SU-DHL-6 (cell line): ENCODE data around the gene GRIK5.

ENCODE experiments used
- EZH2phosphoT487 ChIP-seq: fragments of 200-600 bp; sonication (generic), shearing (Covaris generic); conservative IDR thresholded peaks from 2 replicates; pipeline ENCODE4 v1.6.1; 2018; ENCODE audit warnings: mild to moderate bottlenecking, antibody characterized with exemption, low read length, moderate library complexity, mixed read lengths
- TF ChIP-seq, protein P1 (sequence below): fragments of 200-600 bp; sonication (generic); IDR thresholded peaks from one replicate; pipeline ENCODE4 v1.5.1; 2017; ENCODE audit warnings: antibody characterized with exemption, mild to moderate bottlenecking, low read length, moderate library complexity; ENCODE audit not compliant: insufficient read depth, poor library complexity, severe bottlenecking

- TF ChIP-seq, protein P1, sequence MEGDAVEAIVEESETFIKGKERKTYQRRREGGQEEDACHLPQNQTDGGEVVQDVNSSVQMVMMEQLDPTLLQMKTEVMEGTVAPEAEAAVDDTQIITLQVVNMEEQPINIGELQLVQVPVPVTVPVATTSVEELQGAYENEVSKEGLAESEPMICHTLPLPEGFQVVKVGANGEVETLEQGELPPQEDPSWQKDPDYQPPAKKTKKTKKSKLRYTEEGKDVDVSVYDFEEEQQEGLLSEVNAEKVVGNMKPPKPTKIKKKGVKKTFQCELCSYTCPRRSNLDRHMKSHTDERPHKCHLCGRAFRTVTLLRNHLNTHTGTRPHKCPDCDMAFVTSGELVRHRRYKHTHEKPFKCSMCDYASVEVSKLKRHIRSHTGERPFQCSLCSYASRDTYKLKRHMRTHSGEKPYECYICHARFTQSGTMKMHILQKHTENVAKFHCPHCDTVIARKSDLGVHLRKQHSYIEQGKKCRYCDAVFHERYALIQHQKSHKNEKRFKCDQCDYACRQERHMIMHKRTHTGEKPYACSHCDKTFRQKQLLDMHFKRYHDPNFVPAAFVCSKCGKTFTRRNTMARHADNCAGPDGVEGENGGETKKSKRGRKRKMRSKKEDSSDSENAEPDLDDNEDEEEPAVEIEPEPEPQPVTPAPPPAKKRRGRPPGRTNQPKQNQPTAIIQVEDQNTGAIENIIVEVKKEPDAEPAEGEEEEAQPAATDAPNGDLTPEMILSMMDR: peak; percentile 69
- no peak for TF ChIP-seq EZH2phosphoT487
Measured at GRCh38 chr19:42023121-42023942, 46.7 kb downstream of the GRIK5 start.
